IPS DF 6.9 (cell line): ENCODE results near the gene KAZN.

Experiments
- DNase-seq: peaks from one replicate; pipeline ENCODE4 v3.0.0-alpha.2; 2013; ENCODE audit warnings: low read depth, low spot score
- H3K27ac ChIP-seq: one replicate; pipeline ENCODE4 v1.5.1; 2013; ENCODE audit warnings: low read length, control low read depth
- H3K27me3 ChIP-seq: 2 replicates; pipeline ENCODE4 v1.6.1; 2013; ENCODE audit warnings: mild to moderate bottlenecking, low read length; ENCODE audit not compliant: control insufficient read depth, insufficient read depth
- H3K36me3 ChIP-seq: 2 replicates; pipeline ENCODE4 v1.6.1; 2013; ENCODE audit warnings: low read length; ENCODE audit not compliant: control insufficient read depth, insufficient read depth
- H3K4me1 ChIP-seq: 2 replicates; pipeline ENCODE4 v1.6.1; 2013; ENCODE audit warnings: low read length; ENCODE audit not compliant: control insufficient read depth, insufficient read depth
- H3K4me3 ChIP-seq: 2 replicates; pipeline ENCODE4 v1.5.1; 2013; ENCODE audit warnings: mild to moderate bottlenecking, low read length
- H3K9me3 ChIP-seq: 2 replicates; pipeline ENCODE4 v1.6.1; 2013; ENCODE audit warnings: low read length, inconsistent platforms; ENCODE audit not compliant: control insufficient read depth, insufficient read depth
- WGBS: extraction: QIAGEN DNeasy Blood & Tissue Kit; methylation state at CpG from one replicate; pipeline ENCODE4 v1.1.7; 2013; ENCODE audit warnings: mixed read lengths, missing lambda C conversion rate; ENCODE audit not compliant: insufficient read length, insufficient coverage; 5-methylcytosine and 5-hydroxymethylcytosine counted together

Gene KAZN

GRCh38 chr1:15102646-15103045, 504.2 kb downstream of the KAZN start:
- no peak for DNase-seq
- H3K4me1 ChIP-seq = peaks cover 1% of the 10 kb centered on the region; the same call in 1 of the 2 replicates
- H3K4me3 ChIP-seq = no peak overlapping the region
- WGBS = no CpG with 5 or more reads among the region's 9 CpGs
- no peaks in the 10 kb centered on the region for H3K36me3 ChIP-seq
- H3K9me3 ChIP-seq = no peaks in the 10 kb centered on the region
- no peaks in the 10 kb centered on the region for H3K27me3 ChIP-seq
- H3K27ac ChIP-seq = no peak overlapping the region

- Histone ChIP-seq H3K4me1 (peaks cover 4% of the 10 kb centered on the region), H3K36me3 (no peaks in the 10 kb centered on the region), H3K27me3 (no peaks in the 10 kb centered on the region), H3K9me3 (no peaks in the 10 kb centered on the region), H3K4me3 (no peak overlapping the region), H3K27ac (no peak overlapping the region)
- no CpG with 5 or more reads among the region's 17 CpGs for WGBS
- DNase-seq = no peak
Observed at GRCh38 chr1:15103211-15103610, 504.7 kb downstream of the KAZN start.

- Histone ChIP-seq H3K4me1 (peaks cover 8% of the 10 kb centered on the region), H3K9me3 (no peaks in the 10 kb centered on the region), H3K27ac (no peak overlapping the region), H3K36me3 (no peaks in the 10 kb centered on the region), H3K27me3 (no peaks in the 10 kb centered on the region), H3K4me3 (no peak overlapping the region)
- no peak for DNase-seq
- no CpG with 5 or more reads among the region's 10 CpGs for WGBS
Observed at GRCh38 chr1:15103906-15104305, 505.4 kb downstream of the KAZN start.

- no peak overlapping the region for H3K4me3 ChIP-seq
- H3K27me3 ChIP-seq = no peaks in the 10 kb centered on the region
- no peaks in the 10 kb centered on the region for H3K9me3 ChIP-seq
- H3K4me1 ChIP-seq = peaks cover 8% of the 10 kb centered on the region
- H3K36me3 ChIP-seq = no peaks in the 10 kb centered on the region
- H3K27ac ChIP-seq = no peak overlapping the region
- no peak for DNase-seq
Observed at GRCh38 chr1:15104768-15105167, 506.3 kb downstream of the KAZN start.

DNA sequence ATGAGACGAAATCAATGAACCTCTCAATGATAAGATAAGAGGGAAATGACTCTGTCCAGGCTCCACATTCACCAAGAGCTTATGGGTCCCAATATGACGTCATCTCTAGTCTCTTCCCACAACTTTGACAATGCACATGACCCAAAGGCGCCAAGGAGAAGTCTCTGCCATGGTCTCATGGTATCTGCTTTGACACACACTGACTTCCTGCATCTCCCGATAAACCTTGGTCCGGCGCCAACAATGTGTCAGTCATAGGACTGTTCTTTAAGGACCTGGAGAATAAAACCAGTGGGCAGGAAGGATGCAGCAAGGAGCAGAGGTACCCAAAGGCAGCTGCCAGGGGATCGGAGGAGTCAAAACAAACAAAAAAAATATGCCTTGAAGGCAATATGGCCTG, 508.1 kb downstream of the KAZN start:
- Histone ChIP-seq H3K4me1 (peaks cover 8% of the 10 kb centered on the region), H3K27me3 (no peaks in the 10 kb centered on the region), H3K27ac (no peak overlapping the region), H3K36me3 (no peaks in the 10 kb centered on the region), H3K9me3 (no peaks in the 10 kb centered on the region), H3K4me3 (no peak overlapping the region)
- no peak for DNase-seq
- no CpG with 5 or more reads among the region's 7 CpGs for WGBS

DNA sequence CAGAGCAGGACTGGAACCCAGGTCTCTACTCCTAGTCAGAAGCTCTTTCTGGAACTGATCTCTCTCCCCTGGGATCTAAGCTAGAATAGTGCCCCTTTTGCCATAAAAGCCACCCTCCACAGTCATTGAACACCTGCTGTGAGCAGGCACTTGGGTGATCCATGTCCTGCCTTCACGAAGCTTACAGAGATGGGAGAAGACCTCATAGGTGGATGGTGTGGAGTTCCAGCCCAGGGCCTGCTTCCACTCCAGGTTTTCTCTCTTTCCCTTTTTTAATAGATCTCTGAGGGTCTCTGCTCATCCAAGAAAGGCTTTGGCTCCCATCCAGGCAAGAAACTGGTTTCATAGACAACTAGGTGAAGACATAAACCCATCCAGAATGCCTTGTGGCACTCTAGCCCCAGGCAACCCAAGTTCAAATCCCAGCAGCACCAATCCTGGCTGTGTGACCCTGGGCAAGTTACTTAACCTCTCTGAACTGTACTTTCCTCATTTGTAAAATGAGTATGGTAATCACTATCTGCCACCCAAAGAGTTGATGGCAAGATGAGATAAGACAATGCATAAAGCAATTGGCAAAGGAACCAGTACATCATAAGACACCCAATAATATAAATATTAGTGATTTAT, 508.7 kb downstream of the KAZN start:
- WGBS = no CpG with 5 or more reads among the region's 1 CpG

GRCh38 chr1:15107911-15108310, 509.4 kb downstream of the KAZN start:
- Histone ChIP-seq H3K36me3 (no peaks in the 10 kb centered on the region), H3K4me3 (no peak overlapping the region), H3K4me1 (peaks cover 11% of the 10 kb centered on the region), H3K9me3 (no peaks in the 10 kb centered on the region), H3K27ac (no peak overlapping the region), H3K27me3 (no peaks in the 10 kb centered on the region)
- no CpG with 5 or more reads among the region's 4 CpGs for WGBS
- no peak for DNase-seq

More for the DNA sequence above, 508.7 kb downstream of the KAZN start:
- H3K9me3 ChIP-seq = no peaks in the 10 kb centered on the region
- H3K27ac ChIP-seq = no peak overlapping the region
- H3K36me3 ChIP-seq = no peaks in the 10 kb centered on the region
- H3K4me3 ChIP-seq = no peak overlapping the region
- H3K27me3 ChIP-seq = no peaks in the 10 kb centered on the region
- no peak for DNase-seq
- H3K4me1 ChIP-seq = peaks cover 11% of the 10 kb centered on the region

GRCh38 chr1:15110128-15110866, 511.8 kb downstream of the KAZN start:
- no peak overlapping the region for H3K27ac ChIP-seq
- H3K36me3 ChIP-seq = no peaks in the 10 kb centered on the region
- no peak for DNase-seq
- WGBS = no CpG with 5 or more reads among the region's 9 CpGs
- H3K27me3 ChIP-seq = no peaks in the 10 kb centered on the region
- no peak overlapping the region for H3K4me3 ChIP-seq
- H3K4me1 ChIP-seq = peaks cover 11% of the 10 kb centered on the region
- H3K9me3 ChIP-seq = no peaks in the 10 kb centered on the region

GRCh38 chr1:15110867-15111230, 512.4 kb downstream of the KAZN start:
- H3K27ac ChIP-seq = no peak overlapping the region
- no peak overlapping the region for H3K4me3 ChIP-seq
- WGBS = no CpG with 5 or more reads among the region's 2 CpGs
- H3K9me3 ChIP-seq = no peaks in the 10 kb centered on the region
- H3K4me1 ChIP-seq = peaks cover 11% of the 10 kb centered on the region
- no peaks in the 10 kb centered on the region for H3K27me3 ChIP-seq
- DNase-seq = no peak
- H3K36me3 ChIP-seq = no peaks in the 10 kb centered on the region

DNA sequence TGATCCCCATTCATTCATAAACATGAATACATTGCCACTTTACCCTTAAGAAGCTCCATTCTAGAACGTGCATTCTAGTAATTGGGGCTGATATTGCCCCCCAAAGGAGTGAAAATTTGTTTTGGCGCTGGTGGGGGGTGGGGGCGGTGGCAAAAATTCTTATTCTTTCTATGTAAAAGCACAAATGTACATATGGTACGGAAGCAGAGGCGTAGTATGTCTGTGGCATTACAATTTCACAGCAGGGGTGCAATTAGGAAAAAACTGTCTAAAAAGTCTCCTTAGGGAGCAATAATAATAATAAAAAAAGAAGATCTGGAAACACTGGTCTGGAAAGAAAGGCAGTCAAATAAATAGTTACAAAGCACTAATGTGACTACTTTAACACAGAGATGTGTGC, 514.7 kb downstream of the KAZN start:
- Histone ChIP-seq H3K27ac (no peak overlapping the region), H3K4me1 (peaks cover 9% of the 10 kb centered on the region), H3K9me3 (no peaks in the 10 kb centered on the region), H3K36me3 (no peaks in the 10 kb centered on the region), H3K27me3 (no peaks in the 10 kb centered on the region), H3K4me3 (no peak overlapping the region)
- WGBS = no CpG with 5 or more reads among the region's 5 CpGs
- no peak for DNase-seq

DNA sequence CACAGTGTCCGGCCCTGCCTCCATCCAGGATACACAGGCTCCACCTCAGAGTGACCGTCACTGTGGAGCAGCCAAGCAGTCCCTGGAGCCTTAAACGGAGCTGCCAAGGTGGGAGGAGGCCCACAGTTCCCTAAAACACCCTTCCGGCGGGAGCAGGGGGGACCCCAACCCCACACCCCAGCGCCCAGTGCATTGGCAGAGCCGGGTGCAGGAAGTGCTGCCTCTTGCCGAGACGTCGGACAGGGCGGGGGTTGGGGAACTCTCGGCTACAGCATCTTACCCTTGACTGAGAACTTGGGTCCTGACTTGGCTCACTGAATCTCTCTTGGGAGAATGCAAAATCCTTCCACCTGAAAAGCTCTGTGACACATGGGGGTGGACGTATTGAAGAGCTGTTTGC, 516.4 kb downstream of the KAZN start:
- H3K4me1 ChIP-seq = peaks cover 4% of the 10 kb centered on the region; the same call in 1 of the 2 replicates

More for the DNA sequence above, 516.4 kb downstream of the KAZN start:
- Histone ChIP-seq H3K4me3 (no peak overlapping the region), H3K27ac (no peak overlapping the region), H3K9me3 (no peaks in the 10 kb centered on the region), H3K27me3 (no peaks in the 10 kb centered on the region), H3K36me3 (no peaks in the 10 kb centered on the region)
- DNase-seq = no peak
- no CpG with 5 or more reads among the region's 13 CpGs for WGBS
